GM21786 (cell line): ENCODE data around the gene SORCS2.

Experiments used
- ATAC-seq: cut with Tn5 transposase; IDR thresholded peaks from one replicate; pipeline ENCODE4 v1.9.1; 2021; ENCODE audit not compliant: unreplicated experiment

SORCS2 gene

DNA sequence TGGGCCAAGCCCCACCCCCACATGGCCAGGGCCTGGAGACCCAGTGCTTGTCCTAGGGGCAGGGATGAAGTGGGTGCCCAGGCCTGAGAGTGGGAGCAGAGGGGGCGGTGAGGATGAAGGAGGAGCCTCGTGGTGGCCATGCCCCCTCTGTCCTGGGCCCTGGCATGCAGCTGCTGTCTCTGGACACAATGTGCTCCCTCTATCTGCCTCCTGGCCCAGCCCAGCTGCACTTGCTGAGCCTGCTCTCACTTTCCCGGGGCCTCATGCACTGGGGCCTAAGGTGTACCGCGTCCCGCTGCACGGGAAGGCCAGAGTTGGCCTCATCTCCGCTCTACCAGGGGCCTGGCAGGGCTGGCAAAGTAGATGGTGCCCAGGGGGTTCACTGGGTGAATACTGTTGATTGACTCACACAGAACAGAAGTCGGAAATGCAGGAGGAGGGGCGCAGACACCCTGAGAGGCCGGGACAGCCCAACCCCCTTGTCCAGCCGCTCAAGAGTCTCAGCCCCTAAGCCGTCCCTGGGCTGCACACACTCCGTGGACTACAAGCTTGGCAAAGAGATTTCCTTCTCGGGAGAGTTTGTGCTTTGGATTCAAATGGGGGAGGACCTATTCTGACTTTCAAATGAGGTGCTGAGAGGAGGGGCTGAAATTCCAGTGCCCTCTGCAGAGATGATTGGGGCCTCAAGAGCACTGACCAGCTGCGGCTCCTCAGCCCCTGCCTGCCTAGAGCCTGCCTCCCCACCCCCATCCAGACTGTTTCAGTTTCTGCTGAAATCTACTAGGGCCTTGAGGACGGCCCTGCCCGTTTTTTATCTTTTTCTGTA, 130.0 kb downstream of the SORCS2 start:
- no peak for ATAC-seq

DNA sequence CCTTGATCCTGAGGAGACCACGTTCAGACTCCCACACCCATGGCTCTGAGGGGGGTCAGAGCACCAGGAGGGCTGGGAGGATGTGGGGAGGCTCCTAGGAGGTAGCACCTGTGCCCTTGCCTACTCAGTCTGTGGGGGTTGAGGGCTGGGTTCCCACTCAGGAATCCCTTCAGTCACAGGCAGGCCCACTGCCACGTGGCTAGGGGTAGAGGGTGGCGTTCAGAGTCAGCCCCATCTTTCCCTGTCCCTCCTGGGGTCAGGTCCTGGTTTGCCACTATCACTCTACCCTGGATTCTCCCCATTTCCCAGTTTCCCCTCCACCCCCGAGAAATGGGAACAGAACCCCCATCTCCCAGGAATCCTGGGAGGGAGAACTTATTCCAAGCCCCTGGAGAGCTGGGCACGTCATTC, 131.1 kb downstream of the SORCS2 start:
- no peak for ATAC-seq

DNA sequence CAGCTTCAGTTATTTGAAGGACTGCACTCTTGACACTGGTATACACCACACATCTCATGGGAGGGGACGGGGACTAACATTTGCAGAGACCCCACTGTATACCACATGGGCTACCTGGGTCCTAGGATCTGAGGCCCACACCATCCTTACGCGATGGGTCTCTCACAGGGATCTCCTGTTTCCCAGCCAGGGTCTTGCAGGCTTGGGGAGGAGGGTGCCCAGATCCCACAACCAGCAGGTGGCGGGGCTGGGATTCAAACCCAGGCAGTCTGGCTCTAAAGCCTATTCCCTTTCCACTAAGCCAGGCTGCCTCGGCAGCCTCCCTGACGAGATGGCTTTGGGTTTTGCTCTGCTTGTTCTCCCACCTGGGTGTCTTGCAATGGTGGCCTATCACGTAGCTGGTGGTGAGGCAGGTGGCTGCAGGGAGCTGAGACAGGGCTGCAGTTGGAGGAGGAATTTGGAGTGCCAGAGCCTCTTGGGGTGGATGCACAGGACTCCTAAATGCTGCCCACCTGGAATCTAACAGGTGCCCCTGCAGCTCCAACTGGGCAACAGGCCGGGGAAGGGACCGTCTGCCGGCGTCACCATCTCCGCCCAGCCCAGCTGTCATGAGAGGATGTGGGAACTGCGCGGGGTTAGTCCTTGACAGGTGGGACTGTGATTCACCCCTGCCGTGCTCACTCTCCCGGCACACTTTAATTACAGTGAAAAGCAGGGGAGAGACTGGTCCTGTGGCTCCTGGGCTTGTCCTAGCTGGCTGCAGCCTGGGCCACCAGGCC, 131.7 kb downstream of the SORCS2 start:
- ATAC-seq: no peak

GRCh38 chr4:7324651-7325121, 132.3 kb downstream of the SORCS2 start:
- no peak for ATAC-seq

- ATAC-seq: no peak
These were observed 133.2 kb downstream of the SORCS2 start for GRCh38 chr4:7325541-7325940.

DNA sequence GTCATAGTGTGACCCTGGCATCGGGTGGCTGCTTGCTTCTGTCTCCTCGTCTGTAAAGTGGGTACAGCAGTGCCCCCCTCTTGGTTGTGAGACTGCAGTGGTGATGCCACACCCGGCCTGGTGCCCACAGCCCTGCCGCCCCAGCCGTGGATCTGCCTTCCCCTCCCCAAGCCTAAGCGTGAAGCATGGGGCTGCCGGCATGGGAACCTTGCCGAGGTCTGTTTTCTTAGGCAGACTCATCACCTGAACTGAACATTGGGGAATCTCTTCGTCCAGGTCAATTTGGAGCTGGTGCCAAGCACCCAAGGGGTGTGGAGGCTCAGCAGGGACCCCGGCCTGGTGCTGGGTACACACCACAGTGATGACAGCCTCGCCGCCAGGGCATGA, 134.0 kb downstream of the SORCS2 start:
- ATAC-seq: no peak

- no peak for ATAC-seq
These were observed 134.5 kb downstream of the SORCS2 start for GRCh38 chr4:7326693-7327340.

DNA sequence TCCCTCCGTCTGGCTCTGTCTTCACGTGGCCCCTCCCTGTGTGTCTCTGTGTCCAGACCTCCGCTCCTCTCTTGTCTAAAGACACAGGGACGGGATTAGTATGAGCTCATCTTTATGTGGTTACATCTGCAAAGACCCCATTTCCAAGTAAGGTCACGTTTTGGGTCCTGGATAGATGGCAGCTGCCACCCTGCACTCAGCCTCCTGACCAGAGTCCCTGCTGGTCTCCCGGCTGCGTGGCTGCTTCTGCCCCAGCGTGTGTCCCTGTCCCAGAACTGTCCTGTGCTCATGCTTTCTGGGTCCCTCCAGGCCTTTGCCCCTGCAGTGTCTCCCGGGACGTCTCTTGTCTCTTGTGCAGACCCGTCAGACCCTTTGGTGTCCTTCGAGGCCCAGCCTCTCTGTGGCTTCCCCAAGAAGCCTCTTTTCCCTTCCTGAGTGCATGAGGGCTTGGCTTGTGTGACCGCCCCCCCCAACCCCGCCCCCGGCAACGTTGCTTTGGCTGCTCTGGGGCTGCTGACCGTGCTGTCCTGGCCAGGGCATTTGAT, 135.1 kb downstream of the SORCS2 start:
- ATAC-seq: no peak

DNA sequence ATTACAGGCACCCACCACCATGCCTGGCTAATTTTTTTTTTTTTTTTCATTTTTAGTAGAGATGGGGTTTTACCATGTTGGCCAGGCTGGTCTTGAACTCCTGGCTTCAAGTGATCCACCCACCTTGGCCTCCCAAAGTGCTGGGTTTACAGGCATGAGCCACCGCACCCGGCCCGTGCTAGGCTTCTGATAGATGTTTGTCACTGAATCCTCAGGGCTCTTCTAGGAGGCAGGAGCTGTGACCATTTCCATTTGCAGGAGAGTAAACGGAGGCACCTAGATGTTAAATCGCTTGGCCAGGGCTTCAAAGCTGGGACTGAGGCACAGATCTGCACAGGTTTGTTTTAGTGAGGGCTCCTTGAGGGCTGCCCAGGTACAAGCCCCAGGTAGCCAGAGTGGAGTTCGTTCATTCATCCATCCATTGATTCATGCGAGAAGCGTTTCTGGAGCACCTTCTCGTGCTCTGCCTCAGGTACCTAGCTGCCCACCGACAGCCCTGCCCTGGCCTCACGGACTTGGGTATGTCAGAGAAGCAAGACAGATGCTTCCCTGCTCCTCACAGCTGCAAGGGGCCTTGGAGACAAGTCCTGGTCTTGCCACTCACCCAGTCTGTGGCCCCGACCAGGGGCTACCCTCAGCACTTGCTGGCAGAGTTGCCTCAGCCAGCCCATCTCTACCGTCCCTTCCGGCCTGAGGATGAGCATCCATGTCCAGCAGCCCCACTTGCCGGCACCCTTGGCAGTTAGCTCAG, 136.0 kb downstream of the SORCS2 start:
- no peak for ATAC-seq

DNA sequence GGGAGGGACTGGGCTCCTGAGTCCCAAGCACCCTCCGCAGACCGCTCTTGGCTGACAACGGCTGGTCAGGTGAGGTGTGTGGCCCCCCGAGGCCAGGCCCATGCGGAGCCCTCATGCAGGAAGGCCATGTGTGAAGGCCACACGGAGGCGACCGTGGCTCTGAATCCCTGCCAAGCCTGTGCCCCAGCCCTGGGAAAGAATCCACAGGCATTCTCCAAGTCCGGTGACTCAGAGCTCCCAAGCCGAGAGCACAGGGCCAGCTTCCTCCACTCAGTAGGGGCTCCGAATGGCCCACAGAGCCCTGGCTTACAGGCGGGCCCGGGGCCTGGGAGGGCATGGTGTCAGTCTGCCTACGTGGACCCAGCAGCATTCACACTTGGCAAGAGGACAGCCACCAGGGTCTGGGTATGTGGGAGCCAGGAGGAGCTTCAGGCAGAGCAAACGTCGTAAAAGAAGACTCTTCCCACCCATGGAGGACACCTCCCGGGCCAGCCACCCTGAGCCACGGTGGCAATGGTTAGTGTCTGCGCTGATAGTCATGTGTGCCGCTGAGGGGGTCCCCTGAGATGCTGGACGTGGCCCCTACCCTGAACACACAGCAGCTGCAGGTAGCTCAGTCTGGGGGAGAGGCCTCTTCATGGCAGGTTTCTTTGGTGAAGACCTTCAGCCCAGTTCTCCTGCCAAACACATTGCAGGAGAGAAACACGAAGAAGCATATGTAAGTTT, 136.7 kb downstream of the SORCS2 start:
- ATAC-seq: no peak

- no peak for ATAC-seq
These were observed 137.8 kb downstream of the SORCS2 start for GRCh38 chr4:7330031-7330596.

GRCh38 chr4:7330811-7331681, 138.7 kb downstream of the SORCS2 start:
- ATAC-seq: no peak

- no peak for ATAC-seq
These were observed 139.3 kb downstream of the SORCS2 start for GRCh38 chr4:7331682-7332000.

DNA sequence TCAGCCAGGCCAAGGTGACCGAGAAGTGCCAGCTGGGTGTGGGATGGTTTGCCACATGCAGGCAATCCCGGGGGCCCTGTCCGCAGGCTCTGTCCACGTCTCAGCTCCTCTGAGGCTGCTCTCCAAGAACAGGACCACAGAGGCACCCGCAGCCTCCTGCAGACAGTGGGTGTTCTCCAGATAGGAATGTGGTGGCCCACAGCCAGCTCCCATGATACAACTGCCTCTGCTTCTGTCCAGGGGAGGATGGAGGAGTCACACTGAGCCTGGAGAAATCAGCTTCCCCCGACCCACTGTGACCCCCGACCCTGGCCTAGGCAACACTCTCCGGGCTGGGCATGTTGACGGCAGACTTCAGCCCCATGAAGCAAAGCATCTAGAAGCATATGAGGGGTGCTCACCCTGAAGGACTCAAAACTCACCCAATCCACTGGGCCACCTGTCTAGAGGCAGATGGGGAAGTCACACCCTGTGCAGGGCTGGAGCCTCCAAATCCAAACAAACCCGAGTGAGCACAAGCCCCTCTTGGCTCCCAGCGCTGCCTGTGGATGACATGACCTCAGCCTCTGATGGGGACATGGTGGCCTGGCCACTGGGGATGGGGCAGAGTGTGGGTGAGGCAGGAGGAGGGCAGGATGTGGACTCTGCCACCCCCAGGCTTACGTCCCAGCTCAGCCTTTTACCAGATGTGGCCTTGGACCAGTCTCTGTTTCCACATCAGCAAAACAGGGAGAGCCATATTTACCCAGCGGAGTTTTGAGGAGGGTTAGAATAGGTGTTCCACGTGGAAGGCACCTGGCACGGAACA, 140.1 kb downstream of the SORCS2 start:
- ATAC-seq: no peak

DNA sequence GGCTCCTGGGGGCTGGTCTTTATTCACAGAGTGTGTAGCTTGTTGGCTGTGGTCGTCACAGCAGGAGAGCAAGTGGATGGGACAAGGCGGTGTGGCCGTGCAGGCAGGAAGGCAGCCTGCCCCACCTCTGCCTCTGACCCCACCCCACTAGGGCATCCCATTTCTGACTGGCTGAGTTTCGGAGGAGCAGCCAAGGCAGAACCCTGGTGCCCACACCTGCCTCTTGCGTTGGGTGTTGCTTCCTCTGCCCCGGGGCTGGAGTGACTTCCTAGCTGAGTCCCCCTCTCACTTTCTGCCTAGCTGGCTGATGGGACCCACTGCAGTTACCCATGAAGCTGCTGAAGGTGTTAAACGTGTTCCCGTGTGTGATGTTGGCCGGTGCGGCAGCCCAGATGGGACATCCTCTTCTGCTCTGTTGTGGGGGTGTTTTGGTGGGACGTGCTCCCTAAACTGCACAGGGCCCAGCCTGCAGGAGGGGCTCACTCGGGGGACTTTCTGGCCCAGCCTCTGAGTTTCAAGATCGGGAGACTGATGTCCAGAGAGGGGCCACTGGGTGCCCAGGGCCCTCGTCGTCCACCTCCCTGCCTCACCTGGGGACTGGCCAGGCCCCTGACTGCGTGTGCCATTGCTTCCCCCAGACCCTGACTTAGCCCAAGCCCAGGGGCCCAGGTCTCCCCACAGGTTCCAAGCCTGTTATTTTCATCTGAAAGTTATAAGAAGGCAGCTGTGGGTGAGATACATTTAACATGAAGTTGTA, 140.9 kb downstream of the SORCS2 start:
- ATAC-seq: no peak

GRCh38 chr4:7333801-7334421, 141.6 kb downstream of the SORCS2 start:
- no peak for ATAC-seq
